Fibroblast of gingiva (primary cell): ENCODE results near the gene DOCK2.
"Not testable (repeated sequence)": the region's sequence is repeated elsewhere in the genome, so short reads cannot be mapped to it uniquely, and the experiment has no call there.

Experiments
- DNase-seq: peaks from one replicate; pipeline ENCODE4 v3.0.0-alpha.2; 2011; ENCODE audit warnings: low read depth

DOCK2 gene

GRCh38 chr5:169817031-169817430, 180.0 kb downstream of the DOCK2 start:
- DNase-seq = no peak

- peak; percentile 18 for DNase-seq
Measured at GRCh38 chr5:169826618-169827017, 189.5 kb downstream of the DOCK2 start.

- no peak for DNase-seq
Measured at GRCh38 chr5:169827769-169828168, 190.7 kb downstream of the DOCK2 start.

- DNase-seq = no peak
Measured at GRCh38 chr5:169828385-169828784, 191.3 kb downstream of the DOCK2 start.

- DNase-seq = no peak
Measured at GRCh38 chr5:169831331-169831730, 194.3 kb downstream of the DOCK2 start.

GRCh38 chr5:169832304-169832703, 195.2 kb downstream of the DOCK2 start:
- DNase-seq = no peak

- no peak for DNase-seq
Measured at GRCh38 chr5:169832845-169833244, 195.8 kb downstream of the DOCK2 start.

- DNase-seq = peak; percentile 89
Measured at GRCh38 chr5:169833681-169834292, 196.7 kb downstream of the DOCK2 start.

- not testable (repeated sequence) for DNase-seq
Measured at GRCh38 chr5:169834540-169834939, 197.5 kb downstream of the DOCK2 start.

- no peak for DNase-seq
Measured at GRCh38 chr5:169836835-169837536, 199.9 kb downstream of the DOCK2 start.

- no peak for DNase-seq
Measured at GRCh38 chr5:169837686-169838085, 200.6 kb downstream of the DOCK2 start.

- no peak for DNase-seq
Measured at GRCh38 chr5:169838688-169839087, 201.6 kb downstream of the DOCK2 start.

GRCh38 chr5:169840405-169840804, 203.3 kb downstream of the DOCK2 start:
- DNase-seq = no peak

GRCh38 chr5:169842699-169843098, 205.6 kb downstream of the DOCK2 start:
- DNase-seq = peak; percentile 9

- DNase-seq = no peak
Measured at GRCh38 chr5:169847519-169847918, 210.4 kb downstream of the DOCK2 start.

- DNase-seq = no peak
Measured at GRCh38 chr5:169848271-169848670, 211.2 kb downstream of the DOCK2 start.

- DNase-seq = no peak
Measured at GRCh38 chr5:169848792-169849191, 211.7 kb downstream of the DOCK2 start.

- no peak for DNase-seq
Measured at GRCh38 chr5:169850409-169850808, 213.3 kb downstream of the DOCK2 start.

GRCh38 chr5:169851321-169851850, 214.3 kb downstream of the DOCK2 start:
- DNase-seq = no peak

GRCh38 chr5:169856571-169856970, 219.5 kb downstream of the DOCK2 start:
- peak; percentile 76 for DNase-seq

- no peak for DNase-seq
Measured at GRCh38 chr5:169860585-169860984, 223.5 kb downstream of the DOCK2 start.

GRCh38 chr5:169861433-169861832, 224.4 kb downstream of the DOCK2 start:
- no peak for DNase-seq

GRCh38 chr5:169861934-169862333, 224.9 kb downstream of the DOCK2 start:
- DNase-seq = no peak

GRCh38 chr5:169862391-169862811, 225.3 kb downstream of the DOCK2 start:
- DNase-seq = no peak
